Fibroblast of villous mesenchyme (primary cell): ENCODE measurements around the gene RIC8B. TPM values are rescaled to one million over a fixed set of nuclear protein-coding genes. Genes with fewer than 3 reads are reported as not detected.
A peak's percentile ranks its signal among the peaks of the same experiment; 100 is the strongest.

Source experiments
- DNase-seq: peaks from one replicate; pipeline ENCODE4 v3.0.0-alpha.2; 2010; ENCODE audit warnings: low read depth
- H3K4me3 ChIP-seq: 2 replicates; pipeline ENCODE4 v1.5.1; 2011; ENCODE audit warnings: low read depth, mild to moderate bottlenecking, low read length
- CTCF ChIP-seq: IDR thresholded peaks from 2 replicates; pipeline ENCODE4 v1.5.1; 2012; ENCODE audit warnings: low read depth, mild to moderate bottlenecking, low read length; ENCODE audit not compliant: insufficient read depth
- total RNA-seq: library from RNA; depleted of rRNA; stranded (reverse); fragments of >200 nt; gene quantifications from 2 replicates; pipeline ENCODE4 v1.2.3, GENCODE V29; 2012

Gene RIC8B
- total RNA-seq, 1 donor: 15.1 TPM

- TF ChIP-seq CTCF: no peak
- peak; percentile 87 for DNase-seq
- no peak overlapping the region for H3K4me3 ChIP-seq
These were observed 65.8 kb downstream of the RIC8B start for GRCh38 chr12:106840243-106840642.

DNA sequence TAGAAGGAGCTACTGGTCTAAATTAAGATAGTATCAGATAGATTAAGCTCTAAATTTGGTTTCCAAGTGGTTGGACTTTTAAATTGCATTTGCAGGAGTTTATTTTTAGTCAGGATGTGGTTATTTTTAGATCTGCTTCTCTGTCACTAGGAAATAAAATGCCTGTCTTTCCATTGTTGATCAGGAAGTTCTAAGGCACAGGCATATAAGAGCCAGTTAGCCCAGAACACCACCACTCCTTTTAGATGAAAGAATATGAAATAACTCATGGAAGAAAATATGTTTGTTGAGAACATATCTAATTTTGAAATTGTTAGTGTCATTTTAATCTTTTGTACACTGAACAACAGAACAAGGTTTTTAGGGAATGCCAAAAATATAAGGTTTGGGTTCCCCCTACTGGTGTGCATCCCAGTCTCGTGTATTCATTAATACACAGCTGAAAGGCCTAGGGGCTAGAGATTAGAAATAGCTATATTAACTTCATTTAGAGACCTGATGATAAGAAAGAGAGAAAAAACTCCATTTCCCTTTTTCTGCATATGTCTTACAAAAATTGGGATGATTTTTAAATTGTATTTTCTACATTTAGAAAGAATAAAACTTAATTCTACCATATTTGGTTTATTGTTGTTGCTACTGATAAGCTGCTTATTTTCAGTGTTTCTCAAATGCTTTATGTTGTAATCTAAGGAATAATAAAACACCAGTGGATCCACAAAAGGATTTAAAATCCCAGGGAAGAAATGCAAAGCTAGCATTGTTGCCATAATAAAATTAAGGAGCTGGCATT is 67.2 kb downstream of the RIC8B start:
- TF ChIP-seq CTCF: peak; percentile 73
- H3K4me3 ChIP-seq: no peak overlapping the region
- peak; percentile 60 for DNase-seq

- DNase-seq: no peak
- no peak for TF ChIP-seq CTCF
- H3K4me3 ChIP-seq: no peak overlapping the region
These were observed 71.4 kb downstream of the RIC8B start for GRCh38 chr12:106845902-106846301.

DNA sequence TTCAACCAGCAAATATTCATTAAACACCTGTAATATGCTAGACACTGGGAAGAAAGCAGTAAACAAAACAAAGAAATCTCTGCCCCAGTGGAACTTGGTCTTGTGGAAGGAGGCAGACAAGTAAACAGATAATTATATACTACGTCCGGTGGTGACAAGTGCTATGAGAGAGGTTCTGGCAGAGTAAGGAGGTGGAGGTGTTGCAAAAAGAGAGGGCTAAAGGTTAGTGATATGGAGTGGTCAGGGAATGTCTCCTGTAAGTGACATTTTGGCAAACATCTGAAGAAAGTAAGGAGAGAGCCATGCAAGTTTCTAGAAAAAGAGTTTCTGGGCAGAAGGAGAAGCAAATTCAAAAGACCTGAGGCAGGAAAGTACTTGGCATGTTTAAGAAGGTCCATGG is 73.4 kb downstream of the RIC8B start:
- TF ChIP-seq CTCF: no peak
- H3K4me3 ChIP-seq: no peak overlapping the region
- DNase-seq: no peak

- H3K4me3 ChIP-seq: no peak overlapping the region
- no peak for DNase-seq
- no peak for TF ChIP-seq CTCF
These were observed 76.8 kb downstream of the RIC8B start for GRCh38 chr12:106851306-106851705.

DNA sequence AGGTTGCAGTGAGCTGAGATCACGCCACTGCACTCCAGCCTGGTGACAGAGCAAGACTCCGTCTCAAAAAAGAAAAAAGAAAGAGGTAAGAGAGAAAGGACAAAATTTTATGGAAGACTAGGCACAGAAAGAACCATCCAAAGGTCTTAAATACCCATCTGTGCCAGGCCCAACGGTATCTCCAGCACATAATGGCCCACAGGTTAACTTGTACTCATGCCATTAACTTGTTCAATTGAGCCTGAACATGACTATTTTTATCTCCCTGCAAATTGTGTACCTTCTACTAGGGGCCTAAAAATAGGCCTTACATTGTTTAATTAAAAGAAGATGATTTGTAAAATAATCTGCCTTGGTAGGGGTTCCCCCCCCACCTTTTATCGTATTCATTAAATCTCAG is 80.2 kb downstream of the RIC8B start:
- DNase-seq: no peak
- no peak overlapping the region for H3K4me3 ChIP-seq
- no peak for TF ChIP-seq CTCF

DNA sequence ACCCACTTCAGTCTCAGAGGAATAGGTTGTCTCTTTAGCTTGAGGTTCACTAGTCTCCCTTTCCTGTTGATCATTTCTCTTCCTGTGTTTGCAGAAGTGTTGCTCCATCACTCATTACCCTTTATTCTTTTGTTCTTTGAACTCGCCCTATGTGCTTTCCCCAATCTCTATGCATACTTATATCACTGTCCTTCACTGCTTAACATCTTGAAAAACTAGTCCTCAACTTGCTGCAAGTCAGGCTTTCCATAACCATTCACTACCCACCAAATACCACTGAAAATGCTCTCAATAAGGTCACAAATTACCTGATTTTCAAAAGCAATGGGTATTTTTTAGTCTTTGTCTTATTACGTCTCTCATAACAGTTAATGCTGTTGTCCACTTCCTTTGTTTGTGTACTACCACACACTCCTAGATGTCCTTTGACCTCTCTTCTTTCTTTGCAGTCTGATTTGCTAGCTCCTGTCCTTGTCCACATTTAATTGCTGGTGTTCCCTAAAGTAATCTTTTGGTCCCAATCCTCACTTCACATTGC is 80.8 kb downstream of the RIC8B start:
- no peak overlapping the region for H3K4me3 ChIP-seq
- DNase-seq: no peak
- no peak for TF ChIP-seq CTCF
